GM23338 (cell line): Measurements from ENCODE around the gene RNASE8.

Experiments
- JUNB ChIP-seq: IDR thresholded peaks from one replicate; pipeline ENCODE4 v1.6.1; 2016; ENCODE audit warnings: antibody characterized with exemption; ENCODE audit not compliant: unreplicated experiment
- POLR2AphosphoS5 ChIP-seq: IDR thresholded peaks from 2 replicates; pipeline ENCODE4 v1.6.1; 2016; ENCODE audit warnings: antibody characterized with exemption, low read depth

DNA sequence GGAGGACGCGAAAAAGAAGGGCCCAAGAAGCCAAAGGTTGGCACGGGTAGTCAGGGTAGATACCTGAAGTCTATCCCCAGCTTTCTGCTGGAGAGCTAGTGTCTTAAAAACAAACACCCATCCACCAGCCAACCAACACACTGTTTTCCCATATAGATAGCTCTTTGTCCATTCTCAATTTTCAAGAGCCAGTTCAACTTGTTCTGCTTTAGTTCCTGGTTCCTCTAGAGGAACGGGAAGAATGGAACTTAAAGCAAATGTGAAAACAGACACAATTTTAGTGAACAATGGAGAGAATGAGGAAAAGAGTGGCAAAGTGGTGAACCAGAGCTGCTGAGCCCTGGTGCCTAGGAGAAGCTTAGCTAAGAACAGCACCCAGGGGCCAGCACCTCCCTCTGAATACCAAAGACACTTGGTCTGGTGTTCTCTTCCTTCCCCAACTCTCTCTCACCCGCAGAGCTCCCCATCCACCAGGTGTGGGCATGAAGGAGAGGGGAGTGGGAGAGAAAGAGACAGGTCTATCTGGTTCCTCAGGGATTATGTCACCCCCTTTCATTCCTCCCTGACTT is 36.6 kb upstream of the RNASE8 start:
- TF ChIP-seq POLR2AphosphoS5, result no peak
- no peak for TF ChIP-seq JUNB
